Psoas muscle (tissue), 8 donors: Measurements from ENCODE around the gene SRP9. TPM values are rescaled to one million over a fixed set of nuclear protein-coding genes. Genes with fewer than 3 reads are reported as not detected.
"Not testable (repeated sequence)": the region's sequence is repeated elsewhere in the genome, so short reads cannot be mapped to it uniquely, and the experiment has no call there.

Experiments
- ATAC-seq, 4 donors: fragments of 200-7000 bp; cut with Tn5 transposase; one replicate each; pipeline ENCODE4 v1.9.1; 2020; ENCODE audit warnings: moderate library complexity in 3 of 4, mild to moderate bottlenecking in 2 of 4
- DNase-seq, 2 donors: peaks; one replicate each; pipeline ENCODE4 v3.0.0-alpha.2; 2020
- H3K27ac ChIP-seq: fragments of 200-600 bp; one replicate; pipeline ENCODE4 v1.8.0; 2022
- H3K27me3 ChIP-seq, 3 donors: fragments of 200-600 bp in 1 of 3; one replicate each; pipeline versions ENCODE4 v1.6.1 to v1.8.0; 2013 to 2022; ENCODE audit warnings: low read length in 2 of 3, mild to moderate bottlenecking in 2 of 3, moderate library complexity in 1 of 3; ENCODE audit not compliant: insufficient read depth in 3 of 3
- H3K36me3 ChIP-seq, 2 donors: fragments of 200-600 bp in 1 of 2; one replicate each; pipeline versions ENCODE4 v1.6.1 to v1.8.0; 2013 to 2022; ENCODE audit warnings: low read depth in 1 of 2, mild to moderate bottlenecking in 1 of 2, moderate library complexity in 1 of 2; ENCODE audit not compliant: insufficient read depth in 1 of 2
- H3K4me1 ChIP-seq: fragments of 200-600 bp; one replicate; pipeline ENCODE4 v1.8.0; 2022
- H3K4me3 ChIP-seq: fragments of 200-600 bp; one replicate; pipeline ENCODE4 v1.8.0; 2022; ENCODE audit warnings: mild to moderate bottlenecking
- H3K9me3 ChIP-seq: fragments of 200-600 bp; one replicate; pipeline ENCODE4 v1.8.0; 2022
- CTCF ChIP-seq: fragments of 200-600 bp; IDR thresholded peaks from one replicate; pipeline ENCODE4 v1.8.0; 2022; ENCODE audit warnings: antibody characterized with exemption
- WGBS, 3 donors: extraction: QIAGEN DNeasy Blood & Tissue Kit; methylation state at CpG; one replicate each; pipeline versions ENCODE4 v1.1.6 to v1.1.7; 2013; 5-methylcytosine and 5-hydroxymethylcytosine counted together
- intact Hi-C, 2 donors: fragments of 100-400 bp; cut with DNase I; formaldehyde crosslinking; loops; one replicate each; pipeline versions ENCODE4 v1.11.0 to v1.14.2; 2022
- polyA plus RNA-seq, 3 donors: library from polyadenylated mRNA; stranded (reverse); fragments of 200-250 nt; gene quantifications; one replicate each; pipeline ENCODE4 v1.2.3, GENCODE V29; 2013
- total RNA-seq, 4 donors: library from RNA; stranded (reverse); fragmentation: NEBNext Ultra II Directional in 2 of 4; extraction: Animal tissue kit (Norgen Biotek cat#: 25700) in 2 of 4; gene quantifications; one replicate each; pipeline versions ENCODE4 v1.2.1 to v1.2.4, GENCODE V29; 2021 to 2023
- donor health status: healthy with polysubstance abuse.
- donor health status: DM: no; HTN: no; CAD: no; lungs with moderate emphysema.
- donor health status: Bipolar disorder and iron deficiency.
- donor health status: healthy.
- donor health status: DM: yes; HTN: yes; CAD: no.
- donor health status: DM: no; HTN: no; CAD: no.
- donor health status: DM: no; HTN: no; CAD: no.
- donor health status: DM: yes; HTN: yes; CAD: no.

The SRP9 gene
- total and polyA plus RNA-seq, 7 donors, result 137 to 216 (median 143) TPM

DNA sequence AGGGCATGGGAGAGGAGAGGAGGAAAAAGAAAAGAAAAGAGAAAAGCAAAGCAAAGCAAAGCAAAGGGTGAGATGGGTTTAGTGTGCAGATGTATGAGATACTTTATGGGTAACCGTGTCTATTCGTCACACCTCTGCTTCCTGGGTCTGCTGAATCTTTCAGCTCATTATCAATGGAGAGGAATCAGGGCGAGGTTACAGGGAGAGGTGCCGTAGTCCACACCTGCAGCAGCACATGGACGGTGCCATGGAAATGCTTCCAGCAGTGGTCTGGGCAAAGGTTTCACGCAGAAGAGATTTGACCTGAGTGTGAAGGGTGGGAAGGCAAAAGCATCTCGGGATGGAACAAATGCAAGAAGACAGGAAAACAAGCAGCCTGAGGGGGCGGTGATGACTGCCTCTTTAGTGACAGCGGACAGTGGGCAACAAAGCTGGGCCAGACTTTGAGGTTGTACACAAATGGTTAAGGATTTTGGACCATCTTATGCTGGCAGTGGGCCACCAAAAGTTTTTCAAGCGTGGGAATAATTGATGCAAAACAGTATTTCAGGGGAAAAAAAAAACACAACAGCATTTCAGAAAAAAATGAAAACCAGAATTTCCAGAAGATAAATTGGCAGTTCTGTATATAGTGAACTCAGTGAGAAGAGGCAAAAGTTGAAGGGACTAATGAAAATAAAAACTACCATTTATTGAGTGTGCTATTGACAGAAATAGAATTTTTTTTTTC, 19.5 kb upstream of the SRP9 start:
- DNase-seq (no peak), ATAC-seq (no peak)
- Histone ChIP-seq H3K9me3 (no peaks in the 10 kb centered on the region), H3K4me1 (peaks cover 6% of the 10 kb centered on the region), H3K27me3 (no peaks in the 10 kb centered on the region), H3K27ac (no peak overlapping the region), H3K4me3 (no peak overlapping the region), H3K36me3 (no peaks in the 10 kb centered on the region)
- WGBS, 3 donors, result 70 to 71% (median 70%) methylated on average over 10 of the region's 10 CpGs
- intact Hi-C loops, result no loop called here
- no peak for TF ChIP-seq CTCF

- not testable (repeated sequence) for DNase-seq, H3K27ac ChIP-seq, H3K4me3 ChIP-seq, H3K9me3 ChIP-seq, H3K36me3 ChIP-seq, H3K27me3 ChIP-seq, ATAC-seq
- H3K4me1 ChIP-seq, result peaks cover 16% of the 10 kb centered on the region
- intact Hi-C loops, result loop anchor here in 1 of 2 donors (10.0 kb wide), 1 partner anchor 205 kb away; no protein-coding TSS in a partner anchor
- WGBS, 3 donors, result 94 to 96% (median 96%) methylated on average over 5 of the region's 5 CpGs
Observed at GRCh38 chr1:225759972-225760371, 17.7 kb upstream of the SRP9 start.

DNA sequence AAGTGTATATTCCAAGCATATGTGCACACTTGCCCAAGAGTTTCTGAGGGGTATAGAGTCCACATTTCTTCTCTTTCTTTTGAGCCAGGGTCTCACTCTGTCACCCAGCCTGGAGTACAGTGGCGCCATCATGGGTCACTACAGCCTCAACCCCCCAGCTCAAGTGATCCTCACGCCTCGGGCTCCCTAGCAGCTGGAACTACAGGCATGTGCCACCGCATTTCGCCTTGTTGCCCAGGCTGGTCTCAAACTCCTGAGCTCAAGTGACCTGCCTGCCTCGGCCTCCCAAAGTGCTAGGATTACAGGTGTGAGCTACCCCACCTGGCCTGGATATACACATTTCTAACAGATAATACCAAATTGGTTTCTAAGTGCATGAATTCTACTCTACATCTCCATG, 17.1 kb upstream of the SRP9 start:
- Histone ChIP-seq H3K9me3 (no peaks in the 10 kb centered on the region), H3K4me3 (no peak overlapping the region), H3K27me3 (no peaks in the 10 kb centered on the region), H3K36me3 (no peaks in the 10 kb centered on the region), H3K4me1 (peaks cover 13% of the 10 kb centered on the region), H3K27ac (no peak overlapping the region)
- DNase-seq (no peak), ATAC-seq (no peak)
- 95 to 96% (median 95%) methylated on average over 6 of the region's 6 CpGs for WGBS, 3 donors
- no peak for TF ChIP-seq CTCF
- intact Hi-C loops, result loop anchor here in 1 of 2 donors (10.0 kb wide), 1 partner anchor 206 kb away; no protein-coding TSS in a partner anchor

- H3K9me3 ChIP-seq, DNase-seq, H3K27ac ChIP-seq, H3K27me3 ChIP-seq, H3K4me3 ChIP-seq, ATAC-seq, H3K36me3 ChIP-seq: not testable (repeated sequence)
- intact Hi-C loops, result loop anchor here in 1 of 2 donors (10.0 kb wide), 1 partner anchor 207 kb away; no protein-coding TSS in a partner anchor
- WGBS, 3 donors, result 94 to 98% (median 95%) methylated on average over 6 of the region's 6 CpGs
- H3K4me1 ChIP-seq, result peaks cover 14% of the 10 kb centered on the region
Observed at GRCh38 chr1:225761395-225761794, 16.2 kb upstream of the SRP9 start.

DNA sequence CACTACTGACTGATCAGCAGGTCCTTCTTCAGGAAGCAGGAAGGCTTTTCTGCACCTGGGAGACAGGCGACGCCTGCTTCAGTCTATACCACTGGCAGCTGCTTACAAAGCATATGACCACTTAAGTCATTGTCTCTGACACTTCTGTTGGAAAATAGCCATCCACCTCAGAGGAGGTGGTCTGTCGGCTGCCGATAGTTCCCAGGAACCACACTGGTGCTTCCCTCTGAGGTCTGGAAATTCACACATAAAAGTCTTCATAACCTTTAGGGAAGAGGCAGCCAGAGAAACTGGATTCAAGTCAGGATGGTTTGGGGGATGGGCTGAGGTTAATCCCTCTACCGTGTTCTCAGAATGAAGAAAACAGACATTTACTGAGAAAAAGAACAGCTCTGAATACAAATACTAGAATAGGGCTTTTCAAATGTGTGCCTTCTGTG, 15.6 kb upstream of the SRP9 start:
- Histone ChIP-seq H3K36me3 (no peaks in the 10 kb centered on the region), H3K27me3 (no peaks in the 10 kb centered on the region), H3K4me1 (peaks cover 21% of the 10 kb centered on the region), H3K4me3 (no peak overlapping the region), H3K9me3 (no peaks in the 10 kb centered on the region), H3K27ac (no peak overlapping the region)
- no peak for TF ChIP-seq CTCF
- intact Hi-C loops, result loop anchor here in 1 of 2 donors (10.0 kb wide), 1 partner anchor 207 kb away; no protein-coding TSS in a partner anchor
- 68 to 81% (median 78%) methylated on average over 5 of the region's 5 CpGs for WGBS, 3 donors
- ATAC-seq (no peak), DNase-seq (no peak)
